Measurements from ENCODE around the gene EDC4.
A peak's percentile ranks its signal among the peaks of the same experiment; 100 is the strongest.

Gene EDC4

GRCh38 chr16:67919622-67920221 lies 46.9 kb downstream of the EDC4 start:
- Histone ChIP-seq H3K4me1 (ENCODE audit: insufficient read depth, low read length) (peaks cover 12% of the 10 kb centered on the region), H3K27me3 (ENCODE audit: insufficient read depth, low read length) (no peaks in the 10 kb centered on the region), H3K36me3 (ENCODE audit: insufficient read depth, low read depth, low read length) (peaks cover 6% of the 10 kb centered on the region; the same call in 1 of the 2 replicates), H3K27ac (ENCODE audit: low read length) (no peak overlapping the region), H3K9ac (ENCODE audit: low read depth, low read length) (no peak overlapping the region), H3K9me3 (ENCODE audit: insufficient read depth, low read depth, low read length) (no peaks in the 10 kb centered on the region), H3K4me3 (ENCODE audit: low read length) (no peak overlapping the region)

DNA sequence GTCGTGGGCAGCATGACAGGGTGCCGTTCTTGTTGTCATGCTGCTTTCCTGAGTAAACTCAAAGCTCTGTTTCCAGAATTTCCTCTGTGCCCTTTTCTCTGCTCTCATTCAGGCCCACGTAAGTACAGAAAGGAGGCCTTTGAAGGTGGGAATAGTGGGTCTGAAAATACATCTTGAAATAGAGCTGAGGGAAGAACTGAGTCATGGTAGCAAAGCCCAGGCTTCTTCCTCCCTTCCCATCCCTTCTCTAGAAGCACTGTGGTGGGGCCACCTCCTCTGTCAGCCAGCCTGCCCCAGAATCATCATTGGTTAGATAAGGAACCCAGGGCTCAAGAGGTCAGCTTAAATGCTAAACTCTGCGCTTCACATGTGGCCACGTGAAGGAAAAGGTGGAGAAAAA lies 49.4 kb downstream of the EDC4 start:
- H3K9ac ChIP-seq (ENCODE audit: low read depth, low read length) = no peak overlapping the region
- H3K4me3 ChIP-seq (ENCODE audit: low read length) = no peak overlapping the region
- no peaks in the 10 kb centered on the region for H3K9me3 ChIP-seq (ENCODE audit: insufficient read depth, low read depth, low read length)
- peaks cover 5% of the 10 kb centered on the region for H3K4me1 ChIP-seq (ENCODE audit: insufficient read depth, low read length)
- H3K36me3 ChIP-seq (ENCODE audit: insufficient read depth, low read depth, low read length) = no peaks in the 10 kb centered on the region; the same call in 1 of the 2 replicates
- no peaks in the 10 kb centered on the region for H3K27me3 ChIP-seq (ENCODE audit: insufficient read depth, low read length)
- no peak overlapping the region for H3K27ac ChIP-seq (ENCODE audit: low read length)

DNA sequence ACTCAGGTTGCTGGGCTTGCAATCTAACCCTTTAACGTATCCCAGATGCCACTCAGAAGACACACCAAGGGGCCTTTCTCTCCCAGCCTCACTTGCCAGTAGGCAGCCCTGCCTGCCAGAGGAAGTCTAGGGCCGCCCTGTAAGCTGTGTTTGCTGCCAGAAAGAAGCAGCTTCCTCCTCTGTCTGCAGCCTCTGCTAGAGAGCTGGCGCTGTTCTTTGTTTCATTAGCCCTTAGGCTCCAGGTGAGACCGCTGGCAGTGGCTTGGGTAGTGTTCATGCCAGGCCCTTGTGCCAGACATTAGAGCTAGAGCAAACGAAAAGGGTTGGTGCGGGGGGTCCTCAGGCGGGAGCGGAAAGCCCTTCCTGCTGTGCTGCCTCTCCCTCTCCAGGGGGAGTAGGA lies 49.9 kb downstream of the EDC4 start:
- H3K36me3 ChIP-seq (ENCODE audit: insufficient read depth, low read depth, low read length) = peaks cover 2% of the 10 kb centered on the region
- H3K4me3 ChIP-seq (ENCODE audit: low read length) = no peak overlapping the region
- peaks cover 5% of the 10 kb centered on the region for H3K4me1 ChIP-seq (ENCODE audit: insufficient read depth, low read length)
- H3K27me3 ChIP-seq (ENCODE audit: insufficient read depth, low read length) = no peaks in the 10 kb centered on the region
- no peak overlapping the region for H3K9ac ChIP-seq (ENCODE audit: low read depth, low read length)
- no peak overlapping the region for H3K27ac ChIP-seq (ENCODE audit: low read length)
- H3K9me3 ChIP-seq (ENCODE audit: insufficient read depth, low read depth, low read length) = no peaks in the 10 kb centered on the region

- Histone ChIP-seq H3K9ac (ENCODE audit: low read depth, low read length) (no peak overlapping the region), H3K4me3 (ENCODE audit: low read length) (no peak overlapping the region), H3K36me3 (ENCODE audit: insufficient read depth, low read depth, low read length) (peaks cover 6% of the 10 kb centered on the region), H3K27me3 (ENCODE audit: insufficient read depth, low read length) (no peaks in the 10 kb centered on the region), H3K4me1 (ENCODE audit: insufficient read depth, low read length) (peaks cover 5% of the 10 kb centered on the region), H3K27ac (ENCODE audit: low read length) (no peak overlapping the region), H3K9me3 (ENCODE audit: insufficient read depth, low read depth, low read length) (no peaks in the 10 kb centered on the region)
Observed at GRCh38 chr16:67923414-67924116, 50.7 kb downstream of the EDC4 start.

DNA sequence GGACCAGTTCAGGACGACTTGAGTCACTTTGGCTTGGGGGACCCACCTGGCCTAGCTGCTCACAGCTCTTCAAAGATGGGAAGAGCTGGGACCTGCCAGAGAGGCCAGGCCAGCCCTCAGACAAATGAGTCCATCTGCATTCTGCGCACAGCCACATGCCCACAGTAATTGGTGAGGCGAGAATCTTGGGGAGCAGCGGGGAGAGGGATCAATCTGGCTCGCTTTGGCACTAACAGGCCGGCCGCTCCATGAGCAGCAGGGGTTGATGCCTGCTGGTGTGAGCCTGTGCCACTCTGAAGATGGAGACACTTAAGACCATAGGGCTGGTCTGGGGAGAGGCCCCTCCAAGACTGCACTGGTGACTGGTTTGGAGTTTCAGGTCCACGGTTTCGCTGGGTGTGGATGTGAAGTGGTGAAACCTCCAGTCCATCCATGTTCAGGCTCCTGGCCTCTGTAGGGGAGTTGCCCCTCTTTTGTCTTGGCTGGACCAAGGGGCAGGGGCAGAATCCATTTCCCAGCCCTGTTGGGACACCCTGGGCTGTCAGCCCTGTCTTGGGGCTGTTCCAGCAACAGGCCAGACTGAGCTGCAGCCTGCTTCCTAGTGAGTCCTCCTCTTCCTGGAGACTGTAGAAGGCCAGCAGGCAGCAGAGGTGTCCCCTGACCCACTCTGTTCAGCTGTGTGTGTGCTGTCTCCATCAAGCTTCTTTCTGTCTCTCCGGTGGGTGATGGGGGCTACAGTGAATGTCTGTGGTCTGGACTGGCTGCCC lies 51.5 kb downstream of the EDC4 start:
- Histone ChIP-seq H3K9me3 (ENCODE audit: insufficient read depth, low read depth, low read length) (no peaks in the 10 kb centered on the region), H3K27me3 (ENCODE audit: insufficient read depth, low read length) (no peaks in the 10 kb centered on the region), H3K4me1 (ENCODE audit: insufficient read depth, low read length) (peaks cover 5% of the 10 kb centered on the region), H3K27ac (ENCODE audit: low read length) (no peak overlapping the region), H3K4me3 (ENCODE audit: low read length) (no peak overlapping the region), H3K9ac (ENCODE audit: low read depth, low read length) (no peak overlapping the region), H3K36me3 (ENCODE audit: insufficient read depth, low read depth, low read length) (peaks cover 11% of the 10 kb centered on the region)

GRCh38 chr16:67926181-67926750 lies 53.4 kb downstream of the EDC4 start:
- peak overlapping the region; percentile 59; the same call in 1 of the 2 replicates for H3K9ac ChIP-seq (ENCODE audit: low read depth, low read length)
- H3K36me3 ChIP-seq (ENCODE audit: insufficient read depth, low read depth, low read length) = peaks cover 23% of the 10 kb centered on the region
- peaks cover 5% of the 10 kb centered on the region for H3K4me1 ChIP-seq (ENCODE audit: insufficient read depth, low read length)
- H3K9me3 ChIP-seq (ENCODE audit: insufficient read depth, low read depth, low read length) = no peaks in the 10 kb centered on the region
- H3K4me3 ChIP-seq (ENCODE audit: low read length) = no peak overlapping the region
- no peaks in the 10 kb centered on the region for H3K27me3 ChIP-seq (ENCODE audit: insufficient read depth, low read length)
- no peak overlapping the region for H3K27ac ChIP-seq (ENCODE audit: low read length)

DNA sequence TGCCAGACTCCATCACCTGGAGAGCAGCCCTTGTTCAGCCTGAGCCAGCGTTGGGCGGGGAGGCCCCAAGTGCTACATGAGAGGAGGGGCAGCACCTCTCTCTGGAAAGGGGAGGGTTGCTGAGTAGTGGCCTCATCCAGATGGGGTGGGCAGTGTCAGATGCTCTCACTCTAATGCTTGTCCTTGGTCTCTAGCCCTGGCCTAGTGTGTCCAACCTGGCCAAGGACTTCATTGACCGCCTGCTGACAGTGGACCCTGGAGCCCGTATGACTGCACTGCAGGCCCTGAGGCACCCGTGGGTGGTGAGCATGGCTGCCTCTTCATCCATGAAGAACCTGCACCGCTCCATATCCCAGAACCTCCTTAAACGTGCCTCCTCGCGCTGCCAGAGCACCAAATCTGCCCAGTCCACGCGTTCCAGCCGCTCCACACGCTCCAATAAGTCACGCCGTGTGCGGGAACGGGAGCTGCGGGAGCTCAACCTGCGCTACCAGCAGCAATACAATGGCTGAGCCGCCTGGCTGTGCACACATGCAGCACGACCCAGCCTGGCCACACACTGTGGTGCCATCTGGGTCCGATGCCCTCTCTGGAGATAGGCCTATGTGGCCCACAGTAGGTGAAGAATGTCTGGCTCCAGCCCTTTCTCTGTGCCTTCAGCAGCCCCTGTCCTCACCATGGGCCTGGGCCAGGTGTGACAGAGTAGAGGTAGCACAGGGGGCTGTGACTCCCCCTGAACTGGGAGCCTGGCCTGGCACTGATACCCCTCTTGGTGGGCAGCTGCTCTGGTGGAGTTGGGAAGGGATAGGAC lies 54.5 kb downstream of the EDC4 start:
- H3K36me3 ChIP-seq (ENCODE audit: insufficient read depth, low read depth, low read length) = peaks cover 23% of the 10 kb centered on the region
- no peak overlapping the region for H3K4me3 ChIP-seq (ENCODE audit: low read length)
- peaks cover 5% of the 10 kb centered on the region for H3K4me1 ChIP-seq (ENCODE audit: insufficient read depth, low read length)
- H3K9me3 ChIP-seq (ENCODE audit: insufficient read depth, low read depth, low read length) = no peaks in the 10 kb centered on the region
- H3K27ac ChIP-seq (ENCODE audit: low read length) = no peak overlapping the region
- H3K27me3 ChIP-seq (ENCODE audit: insufficient read depth, low read length) = no peaks in the 10 kb centered on the region
- H3K9ac ChIP-seq (ENCODE audit: low read depth, low read length) = no peak overlapping the region

DNA sequence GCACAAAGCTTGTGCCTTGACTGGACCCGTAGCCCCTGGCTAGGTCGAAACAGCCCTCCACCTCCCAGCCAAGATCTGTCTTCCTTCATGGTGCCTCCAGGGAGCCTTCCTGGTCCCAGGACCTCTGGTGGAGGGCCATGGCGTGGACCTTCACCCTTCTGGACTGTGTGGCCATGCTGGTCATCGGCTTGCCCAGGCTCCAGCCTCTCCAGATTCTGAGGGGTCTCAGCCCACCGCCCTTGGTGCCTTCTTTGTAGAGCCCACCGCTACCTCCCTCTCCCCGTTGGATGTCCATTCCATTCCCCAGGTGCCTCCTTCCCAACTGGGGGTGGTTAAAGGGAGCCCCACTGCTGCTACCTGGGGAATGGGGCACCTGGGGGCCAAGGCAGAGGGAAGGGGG lies 55.3 kb downstream of the EDC4 start:
- Histone ChIP-seq H3K27me3 (ENCODE audit: insufficient read depth, low read length) (no peaks in the 10 kb centered on the region), H3K27ac (ENCODE audit: low read length) (no peak overlapping the region), H3K4me3 (ENCODE audit: low read length) (no peak overlapping the region), H3K36me3 (ENCODE audit: insufficient read depth, low read depth, low read length) (peaks cover 23% of the 10 kb centered on the region), H3K9me3 (ENCODE audit: insufficient read depth, low read depth, low read length) (no peaks in the 10 kb centered on the region), H3K4me1 (ENCODE audit: insufficient read depth, low read length) (peaks cover 5% of the 10 kb centered on the region), H3K9ac (ENCODE audit: low read depth, low read length) (no peak overlapping the region)

GRCh38 chr16:67928561-67929364 lies 55.9 kb downstream of the EDC4 start:
- H3K27me3 ChIP-seq (ENCODE audit: insufficient read depth, low read length) = no peaks in the 10 kb centered on the region
- no peak overlapping the region for H3K27ac ChIP-seq (ENCODE audit: low read length)
- no peak overlapping the region for H3K9ac ChIP-seq (ENCODE audit: low read depth, low read length)
- H3K36me3 ChIP-seq (ENCODE audit: insufficient read depth, low read depth, low read length) = peaks cover 23% of the 10 kb centered on the region
- H3K4me3 ChIP-seq (ENCODE audit: low read length) = no peak overlapping the region
- no peaks in the 10 kb centered on the region for H3K9me3 ChIP-seq (ENCODE audit: insufficient read depth, low read depth, low read length)
- peaks cover 5% of the 10 kb centered on the region for H3K4me1 ChIP-seq (ENCODE audit: insufficient read depth, low read length)

- H3K4me3 ChIP-seq (ENCODE audit: low read length) = no peak overlapping the region
- H3K4me1 ChIP-seq (ENCODE audit: insufficient read depth, low read length) = peaks cover 8% of the 10 kb centered on the region
- no peak overlapping the region for H3K27ac ChIP-seq (ENCODE audit: low read length)
- H3K9me3 ChIP-seq (ENCODE audit: insufficient read depth, low read depth, low read length) = no peaks in the 10 kb centered on the region
- H3K27me3 ChIP-seq (ENCODE audit: insufficient read depth, low read length) = no peaks in the 10 kb centered on the region
- no peak overlapping the region for H3K9ac ChIP-seq (ENCODE audit: low read depth, low read length)
- H3K36me3 ChIP-seq (ENCODE audit: insufficient read depth, low read depth, low read length) = peaks cover 23% of the 10 kb centered on the region
Observed at GRCh38 chr16:67930191-67930590, 57.3 kb downstream of the EDC4 start.
